Neural cell (in vitro differentiated cells): ENCODE results near the gene ARHGEF16.

Source experiments
- CTCF ChIP-seq: fragments of 450-650 bp; IDR thresholded peaks from 2 replicates; pipeline ENCODE4 v1.5.1; 2014; ENCODE audit warnings: antibody characterized with exemption, mild to moderate bottlenecking, moderate library complexity; ENCODE audit not compliant: poor library complexity, severe bottlenecking
- EP300 ChIP-seq: fragments of 450-650 bp; conservative IDR thresholded peaks from 2 replicates; pipeline ENCODE4 v1.6.1; 2014; ENCODE audit warnings: antibody characterized with exemption, mild to moderate bottlenecking, moderate library complexity; ENCODE audit not compliant: poor library complexity, severe bottlenecking
- REST ChIP-seq: IDR thresholded peaks from 2 replicates; pipeline ENCODE4 v1.6.1; 2012; ENCODE audit warnings: borderline replicate concordance

GRCh38 chr1:3444298-3444697, 10.2 kb upstream of the ARHGEF16 start:
- TF ChIP-seq CTCF (no peak), REST (no peak), EP300 (no peak)
